Measurements from ENCODE around the gene C2orf68.
"Not testable (repeated sequence)": the region's sequence is repeated elsewhere in the genome, so short reads cannot be mapped to it uniquely, and the experiment has no call there.

The C2orf68 gene

DNA sequence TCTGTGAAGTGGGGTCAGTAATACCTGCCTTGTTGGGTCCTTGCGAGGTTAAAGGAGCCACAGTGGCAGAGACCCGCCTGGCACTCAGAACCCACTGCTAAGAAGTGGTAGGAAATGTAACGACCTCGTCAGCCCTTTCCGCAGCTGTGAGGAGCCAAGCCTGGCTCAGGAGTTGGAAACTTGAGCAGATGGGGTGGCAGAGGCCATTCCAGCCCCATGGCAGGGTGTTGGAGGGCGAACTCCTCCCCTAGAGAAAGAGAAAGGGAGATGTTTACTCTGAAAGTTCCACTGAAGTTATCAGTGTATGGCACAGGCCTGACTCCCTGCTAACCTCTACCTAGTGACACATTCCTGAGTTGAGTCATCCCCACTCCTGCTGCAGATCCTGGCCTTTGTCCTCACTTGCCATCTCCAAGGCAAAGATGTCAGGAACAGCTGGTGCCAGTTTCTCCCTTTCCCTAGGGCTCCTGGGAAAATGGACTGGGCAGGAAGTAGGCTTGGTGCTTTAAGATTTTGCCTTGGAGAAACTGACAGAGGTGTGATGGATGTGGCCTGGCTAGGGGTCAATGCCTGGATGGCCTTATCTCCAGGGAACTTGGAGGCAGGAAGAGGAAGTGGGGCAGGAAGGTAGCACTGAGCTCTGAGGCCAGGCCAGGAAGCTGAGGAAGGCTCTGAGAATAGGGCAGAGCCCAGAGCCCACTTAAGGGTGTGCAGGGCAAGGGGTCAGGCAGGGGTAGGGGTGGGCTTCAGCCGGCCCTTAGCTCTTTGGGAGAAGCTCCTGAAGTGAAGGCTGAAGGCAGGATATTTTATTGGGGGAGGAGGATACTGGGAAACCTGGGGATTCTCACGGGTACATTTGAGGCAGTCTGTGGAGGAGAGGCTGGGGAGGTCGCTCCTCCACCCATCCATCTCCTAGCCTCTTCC lies 26.7 kb downstream of the C2orf68 start:
- intact Hi-C loops (cut with DNase I), result no loop called here
- DNase-seq, result peak in 1 of 10 donors; percentile 19

DNA sequence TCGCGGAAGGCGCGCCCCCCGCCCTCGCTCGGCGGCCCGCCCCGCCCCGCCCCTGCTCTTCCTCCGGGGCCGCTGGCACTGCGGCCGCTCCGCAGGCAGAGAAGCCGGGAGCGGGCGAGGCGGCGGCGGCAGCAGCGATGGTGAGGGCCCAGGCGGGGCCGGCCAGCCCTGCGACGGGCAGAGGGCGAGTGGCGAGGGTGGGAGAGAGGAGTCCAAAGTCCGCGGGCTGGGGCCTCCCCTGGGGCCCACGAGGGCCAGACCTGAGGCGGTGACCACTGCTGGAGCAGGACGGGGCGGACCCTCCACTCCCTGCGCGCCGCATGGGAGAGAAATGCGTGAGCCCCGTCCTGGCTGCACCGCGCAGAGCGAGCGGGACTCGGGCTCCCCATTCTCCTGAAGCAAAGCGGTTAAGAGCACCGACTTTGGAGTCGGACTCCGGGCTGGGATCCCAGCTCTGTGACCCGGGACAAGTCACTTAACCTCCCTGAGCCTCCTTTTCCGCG lies 27.5 kb downstream of the C2orf68 start, which contains the start of gene VAMP5:
TSS of gene VAMP5 (plus strand) at position 78 of the 503 bp plus-strand sequence. CDS start at position 138, 60 bp downstream.
- intact Hi-C loops (cut with DNase I), result no loop called here
- peak in 3 of 10 donors; percentile 31 to 81 (median 75) for DNase-seq

DNA sequence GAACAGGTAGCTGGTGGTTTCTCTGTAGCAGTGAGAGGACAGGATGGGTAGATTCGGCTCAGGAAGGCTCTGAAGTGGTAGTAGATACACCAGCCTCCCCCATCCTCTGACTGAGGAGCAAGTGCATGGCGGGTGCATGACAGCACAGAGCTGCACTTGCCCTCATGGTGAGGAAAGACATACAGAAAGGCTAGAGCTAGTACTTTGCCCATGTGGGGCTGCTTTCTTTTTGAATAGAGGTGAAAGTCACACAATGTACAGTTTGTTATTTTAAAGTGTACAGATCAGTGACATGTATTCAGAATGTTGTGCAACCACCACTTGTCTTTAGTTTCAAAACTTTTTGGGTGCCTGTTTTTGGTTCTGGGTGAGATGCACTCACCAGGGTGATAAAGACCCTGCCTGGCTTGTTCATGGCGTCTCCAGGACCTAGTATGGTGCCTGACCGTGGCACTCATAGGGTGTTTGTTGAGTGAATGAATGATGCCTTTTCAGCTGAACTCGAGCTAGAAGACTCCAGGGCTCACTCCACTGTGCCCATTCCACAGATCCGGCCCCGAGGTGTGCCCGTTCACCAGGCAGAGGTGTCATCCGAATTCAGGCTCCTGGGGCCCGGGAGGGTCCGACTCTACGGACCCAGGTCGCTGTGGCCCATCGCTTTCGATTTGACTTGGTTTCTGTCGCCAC lies 28.1 kb downstream of the C2orf68 start:
- intact Hi-C loops (cut with DNase I), result no loop called here
- peak in 1 of 10 donors; percentile 3 for DNase-seq

DNA sequence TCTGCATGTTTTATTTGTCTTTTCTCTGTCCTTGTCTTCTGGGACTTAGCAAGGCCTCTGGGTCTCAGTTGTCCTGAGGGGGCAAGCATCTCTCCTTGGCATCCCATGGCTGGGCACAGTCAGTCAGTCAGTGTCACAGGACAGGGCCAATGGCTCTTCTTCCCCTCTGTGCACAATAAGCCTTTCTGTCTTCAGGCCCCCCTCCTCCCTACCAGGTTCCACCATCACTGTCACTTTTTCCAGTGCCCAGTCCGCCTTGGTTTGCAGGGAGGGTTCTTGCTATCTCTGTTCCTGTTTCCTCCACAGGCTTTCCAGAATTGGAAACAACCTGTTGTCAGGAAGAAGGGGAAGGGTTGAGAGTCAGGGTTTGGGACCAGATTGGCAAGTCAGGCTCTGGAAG lies 29.4 kb downstream of the C2orf68 start:
- intact Hi-C loops (cut with DNase I), result no loop called here
- DNase-seq, result peak in 1 of 10 donors; percentile 16

DNA sequence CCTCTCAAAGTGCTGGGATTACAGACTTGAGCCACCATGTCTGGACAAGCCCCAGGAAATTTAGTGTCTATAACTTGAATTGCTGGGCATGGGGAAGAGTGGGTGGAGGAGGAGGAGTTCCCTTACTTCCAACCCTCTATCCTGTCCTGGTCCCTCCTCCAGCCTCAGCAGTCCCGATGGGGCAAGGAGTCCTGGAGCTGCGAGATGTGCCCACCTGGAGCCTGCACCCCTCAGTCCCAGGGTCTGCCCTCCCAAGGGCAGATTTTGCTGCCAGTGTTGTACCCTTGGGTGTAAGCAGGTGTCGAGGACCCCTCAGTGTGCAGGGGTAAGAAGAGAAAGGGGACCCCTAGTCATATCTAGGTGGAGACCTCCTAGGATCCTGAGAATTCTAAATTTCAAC lies 31.7 kb downstream of the C2orf68 start:
- DNase-seq, result peak in 1 of 10 donors; percentile 62
- intact Hi-C loops (cut with DNase I), result no loop called here

DNA sequence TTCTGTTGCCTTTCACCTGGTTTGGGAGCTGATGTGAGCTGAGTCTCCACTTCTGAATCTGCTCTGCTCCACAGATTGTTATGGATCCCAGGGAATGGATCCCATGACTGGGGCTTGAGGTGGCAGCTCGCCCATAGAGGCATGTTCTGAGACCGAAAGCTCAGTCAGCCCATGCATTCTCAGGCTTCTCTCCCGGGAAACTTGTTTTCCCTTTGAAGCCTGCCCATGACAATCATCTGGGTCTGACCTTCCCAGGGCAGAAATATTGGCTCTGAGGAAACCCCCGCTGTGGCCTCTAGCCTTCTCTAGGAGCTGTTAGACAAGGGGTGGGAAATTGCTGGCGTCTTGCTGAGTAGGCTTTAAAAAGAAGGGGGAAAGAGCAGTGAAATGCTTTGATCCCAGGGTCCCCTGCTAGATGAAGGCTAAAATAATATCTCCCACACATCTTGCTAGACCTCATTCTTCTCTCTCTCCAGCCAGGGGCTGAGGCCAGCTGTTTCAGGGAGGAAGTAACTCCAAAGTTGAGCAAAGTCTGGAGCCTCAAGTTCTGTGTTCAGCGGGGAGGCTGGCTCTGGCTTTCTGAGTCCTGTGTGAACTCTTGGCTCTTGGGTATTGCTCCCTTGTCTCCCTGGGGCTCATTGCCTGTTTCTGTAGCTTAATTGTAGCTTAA lies 32.5 kb downstream of the C2orf68 start:
- DNase-seq, result peak in 1 of 10 donors; percentile 44

DNA sequence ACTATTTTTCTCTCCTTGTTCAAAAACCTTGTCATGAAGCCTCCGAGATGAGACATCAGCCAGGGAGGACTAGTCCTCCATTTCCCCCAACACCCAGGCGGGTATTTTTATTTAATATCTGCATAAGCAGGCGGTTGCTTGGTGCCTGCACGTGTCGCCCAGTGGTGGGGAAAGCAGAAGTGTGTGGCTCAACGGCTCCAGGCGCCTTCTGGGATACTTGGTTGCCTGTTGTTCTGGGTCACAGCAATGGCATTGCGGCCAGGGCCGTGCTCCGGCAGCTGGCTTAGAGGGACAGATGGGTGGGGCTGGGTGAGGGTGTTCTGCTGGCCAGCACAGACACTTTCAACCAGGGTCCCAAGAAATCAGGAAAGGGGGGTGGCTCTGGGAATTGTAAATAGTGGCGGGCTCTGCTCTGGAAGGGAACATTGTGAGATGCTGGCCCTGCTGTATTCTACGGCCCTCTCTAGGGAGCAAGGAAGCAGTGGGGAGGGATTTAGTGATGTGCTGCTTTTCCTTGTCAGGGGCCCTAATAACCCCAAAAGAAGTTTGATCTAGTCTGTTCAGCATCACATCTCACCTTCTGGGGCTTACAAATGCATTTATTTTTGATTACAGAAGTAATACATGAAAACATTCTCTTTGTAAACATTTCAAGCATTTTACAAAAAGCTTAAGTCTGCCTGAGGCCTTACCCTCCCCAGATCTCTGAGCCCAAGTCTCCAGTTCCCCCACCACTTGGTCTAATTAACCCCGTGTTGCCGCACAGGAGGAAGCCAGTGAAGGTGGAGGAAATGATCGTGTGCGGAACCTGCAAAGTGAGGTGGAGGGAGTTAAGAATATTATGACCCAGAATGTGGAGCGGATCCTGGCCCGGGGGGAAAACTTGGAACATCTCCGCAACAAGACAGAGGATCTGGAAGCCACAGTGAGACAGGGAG lies 33.4 kb downstream of the C2orf68 start:
- intact Hi-C loops (cut with DNase I), result no loop called here
- peak in 1 of 10 donors; percentile 63 for DNase-seq

More for the DNA sequence above, 32.5 kb downstream of the C2orf68 start:
- intact Hi-C loops (cut with DNase I), result no loop called here

DNA sequence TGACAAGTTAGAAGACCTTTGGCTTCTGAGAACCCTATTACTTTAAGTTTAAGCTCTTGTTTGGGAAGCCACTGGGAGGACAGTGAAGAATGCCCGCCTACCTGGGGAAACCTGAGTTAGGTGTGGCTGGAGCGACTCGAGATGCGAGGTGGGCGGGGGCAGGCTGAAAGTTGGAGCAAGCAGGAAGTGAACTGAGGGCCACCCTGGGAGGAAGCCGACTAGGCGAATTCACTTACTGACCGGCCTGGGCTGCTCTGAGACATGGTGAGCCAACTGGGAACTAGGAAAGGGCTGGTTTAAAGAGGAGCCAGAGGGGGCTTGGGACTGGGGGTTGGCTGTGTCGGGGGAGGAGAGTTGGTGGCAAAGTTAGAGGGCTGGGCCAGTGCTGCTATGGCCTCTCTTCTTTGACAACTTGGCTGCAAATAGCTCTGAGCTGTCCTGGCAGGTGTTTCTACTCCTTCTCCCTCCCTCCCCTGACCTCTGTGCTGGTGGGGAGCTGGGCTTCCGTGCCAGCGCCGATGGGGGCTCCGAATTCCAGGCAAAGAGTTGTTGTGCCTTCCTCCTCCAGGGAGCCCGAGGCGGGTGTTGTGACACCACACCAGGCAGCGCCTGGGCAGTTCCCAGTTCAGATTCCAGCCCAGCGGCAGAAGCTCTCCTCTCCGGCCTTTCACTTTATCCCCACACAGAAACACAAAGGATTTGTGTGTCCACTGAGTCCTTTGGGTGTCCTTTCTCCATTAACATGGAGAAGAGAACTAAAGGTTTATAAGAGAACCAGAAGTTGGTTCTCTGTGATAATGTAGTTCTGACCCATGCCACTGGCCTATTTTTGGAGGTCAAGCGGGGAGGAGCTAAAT lies 34.3 kb downstream of the C2orf68 start, which contains the start of gene VAMP8:
TSS of gene VAMP8 (plus strand) at position 201 of the 857 bp plus-strand sequence. CDS start at position 262, 61 bp downstream.
- intact Hi-C loops (cut with DNase I), result no loop called here
- peak in 1 of 10 donors; percentile 74 for DNase-seq

DNA sequence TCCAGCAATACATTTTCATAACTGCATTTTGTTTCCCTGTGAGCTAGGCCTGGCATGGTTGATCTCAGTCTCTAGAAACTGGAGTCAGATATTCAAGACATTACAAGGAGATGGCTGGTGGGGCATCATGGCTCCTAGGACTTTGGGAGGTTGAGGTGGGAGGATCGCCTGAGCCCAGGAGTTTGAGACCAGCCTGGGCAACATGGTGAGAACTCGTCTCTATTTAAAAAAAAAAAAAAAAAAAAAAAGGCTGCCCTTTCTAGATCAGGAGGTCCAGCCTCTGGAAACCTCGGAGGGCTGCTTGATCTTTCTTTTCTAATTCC lies 34.8 kb downstream of the C2orf68 start:
- intact Hi-C loops (cut with DNase I), result no loop called here
- DNase-seq, result peak in 1 of 10 donors; percentile 5

DNA sequence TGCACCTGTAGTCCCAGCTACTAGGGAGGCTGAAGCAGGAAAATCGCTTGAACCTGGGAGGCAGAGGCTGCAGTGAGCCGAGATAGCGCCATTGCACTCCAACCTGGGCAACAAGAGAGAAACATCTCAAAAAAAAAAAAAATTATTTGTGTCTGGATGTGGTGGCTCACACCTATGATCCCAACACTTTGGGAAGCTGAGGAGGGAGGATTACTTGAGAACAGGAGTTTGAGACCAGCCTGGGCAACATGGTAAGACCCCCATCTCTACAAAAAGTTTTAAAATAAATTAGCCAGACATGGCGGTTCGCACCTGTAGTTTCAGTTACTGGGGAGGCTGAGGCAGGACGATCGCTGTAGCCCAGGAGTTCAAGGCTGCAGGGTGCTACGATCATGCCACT lies 36.1 kb downstream of the C2orf68 start:
- intact Hi-C loops (cut with DNase I), result no loop called here
- peak in 1 of 10 donors; percentile 5 for DNase-seq

DNA sequence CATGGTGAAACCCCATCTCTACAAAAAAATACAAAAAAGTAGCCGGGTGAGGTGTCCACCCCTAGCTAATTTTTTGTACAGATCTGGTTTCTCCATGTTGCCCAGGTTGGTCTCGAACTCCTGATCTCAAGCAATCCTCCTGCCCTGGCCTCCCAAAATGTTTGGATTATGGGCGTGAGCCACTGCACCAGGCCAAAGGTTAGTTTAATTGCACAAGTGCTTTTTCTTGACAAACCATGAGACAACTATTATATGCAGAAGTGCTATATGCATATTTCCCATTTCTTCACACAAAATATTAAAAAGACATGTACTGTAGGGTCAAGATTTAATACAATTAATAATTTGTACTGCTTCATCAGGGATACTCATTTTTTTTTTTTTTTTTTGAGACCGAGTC lies 45.6 kb downstream of the C2orf68 start:
- no peak for DNase-seq
- intact Hi-C loops (cut with DNase I), result no loop called here

DNA sequence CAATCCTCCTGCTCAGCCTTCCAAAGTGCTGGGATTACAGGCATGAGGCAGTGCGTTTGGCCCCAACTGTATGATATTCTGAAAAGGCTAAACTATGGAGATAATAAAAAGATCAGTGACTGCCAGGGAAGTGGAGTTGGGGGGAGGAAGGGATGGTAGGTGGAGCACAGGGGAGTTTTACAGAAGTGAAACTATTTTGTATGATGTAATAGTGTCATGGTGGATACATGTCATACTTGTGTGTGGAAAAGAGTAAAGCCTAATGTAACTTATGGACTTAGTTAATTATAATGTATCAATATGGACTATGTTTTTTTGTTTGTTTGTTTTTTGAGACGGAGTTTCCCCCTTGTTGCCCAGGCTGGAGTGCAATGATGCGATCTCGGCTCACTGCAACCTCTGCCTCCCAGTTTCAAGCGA lies 47.7 kb downstream of the C2orf68 start:
- DNase-seq, result no peak
- intact Hi-C loops (cut with DNase I), result no loop called here

DNA sequence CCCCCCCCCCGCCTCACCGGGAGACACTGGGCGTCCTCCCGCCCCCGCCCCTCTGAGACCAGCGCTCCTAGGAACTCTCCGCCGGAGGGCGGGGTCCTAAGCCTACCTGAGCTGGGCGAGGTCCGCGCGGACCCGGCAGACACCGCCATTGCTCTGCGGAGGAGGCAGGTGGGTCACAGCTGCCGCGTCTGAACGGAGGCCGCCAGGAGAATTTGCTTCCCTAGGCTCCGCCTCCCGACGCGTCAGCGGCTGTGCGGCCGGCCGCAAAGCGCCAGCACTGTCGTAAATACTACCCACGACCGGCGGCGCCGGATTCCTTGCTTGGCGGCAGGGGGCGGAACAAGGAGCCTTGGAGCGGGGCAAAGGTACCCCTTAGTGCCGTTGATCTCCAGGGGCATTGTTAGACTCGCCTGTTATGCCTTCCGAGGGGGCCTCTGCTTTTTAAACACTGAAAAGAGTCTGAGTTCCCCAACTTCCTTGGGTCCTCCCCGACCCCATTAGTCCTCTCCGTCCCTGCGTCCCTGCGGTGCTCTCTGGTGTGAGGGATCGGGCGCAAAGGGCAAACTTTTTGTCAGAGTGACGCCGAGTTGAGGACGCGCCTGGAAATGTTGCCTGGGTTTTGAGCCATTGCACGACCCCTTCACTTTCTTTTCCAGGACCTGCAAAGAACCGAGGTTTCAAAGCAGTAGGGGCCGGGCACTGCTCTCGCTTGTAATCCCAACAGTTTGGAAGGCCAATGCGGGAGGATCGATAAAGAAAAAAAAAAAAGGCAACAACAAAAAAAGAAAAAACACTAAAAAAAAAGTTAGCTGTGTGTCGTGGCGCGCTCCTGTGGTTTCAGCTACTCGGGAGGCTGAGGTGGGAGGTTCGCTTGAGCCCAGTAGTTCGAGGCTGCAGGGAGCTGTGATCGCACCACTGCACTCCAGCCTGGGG lies 50.3 kb downstream of the C2orf68 start, which contains the start of gene GGCX:
TSS of gene GGCX (minus strand) at position 214 of the 933 bp plus-strand sequence. CDS start at position 149, 65 bp downstream.
- DNase-seq, result peak; percentile 93 to 98 (median 95)
- intact Hi-C loops (cut with DNase I), result loop anchor here (2.0 kb wide), 1 partner anchor 33 kb away; the partner anchor contains the start of gene RNF181

DNA sequence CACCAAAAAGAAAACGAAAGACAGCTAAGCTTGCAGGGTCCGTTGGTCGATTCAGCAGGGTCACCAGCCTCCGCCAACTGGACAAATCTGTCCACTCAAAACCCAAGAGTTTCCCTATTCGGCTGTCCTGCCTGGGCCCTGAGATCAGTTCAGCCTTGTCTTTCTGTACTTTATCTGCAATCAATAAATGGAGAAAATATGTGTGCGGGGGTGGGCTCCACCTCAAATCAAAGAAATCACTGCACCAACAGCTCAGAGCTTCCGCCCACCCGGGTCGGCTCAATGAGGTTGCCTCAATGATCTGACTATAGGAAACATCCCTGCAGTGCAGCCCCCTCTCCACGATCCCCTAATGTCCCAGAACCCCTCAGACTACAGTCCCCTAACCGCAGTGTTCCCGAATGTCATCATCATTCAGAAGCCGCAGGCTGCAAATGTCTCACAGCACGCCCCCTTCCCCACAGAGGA lies 51.0 kb downstream of the C2orf68 start:
- no peak for DNase-seq
- intact Hi-C loops (cut with DNase I), result loop anchor here (2.0 kb wide), 1 partner anchor 34 kb away; the partner anchor contains the start of gene RNF181

DNA sequence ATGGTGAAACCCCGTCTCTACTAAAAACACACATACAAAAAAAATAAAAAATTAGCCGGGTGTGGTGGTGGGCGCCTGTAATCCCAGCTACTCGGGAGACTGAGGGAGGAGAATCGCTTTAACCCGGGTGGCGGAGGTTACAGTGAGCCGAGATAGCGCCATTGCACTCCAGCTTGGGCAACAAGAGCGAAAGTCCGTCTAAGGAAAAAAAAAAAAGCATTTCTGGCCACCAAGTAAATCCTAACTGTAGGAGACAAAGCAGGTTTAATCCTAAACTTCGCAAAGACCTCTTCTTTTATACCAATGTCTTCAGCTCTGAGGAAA lies 51.5 kb downstream of the C2orf68 start:
- intact Hi-C loops (cut with DNase I), result loop anchor here (2.0 kb wide), 1 partner anchor 34 kb away; the partner anchor contains the start of gene RNF181
- not testable (repeated sequence) for DNase-seq

DNA sequence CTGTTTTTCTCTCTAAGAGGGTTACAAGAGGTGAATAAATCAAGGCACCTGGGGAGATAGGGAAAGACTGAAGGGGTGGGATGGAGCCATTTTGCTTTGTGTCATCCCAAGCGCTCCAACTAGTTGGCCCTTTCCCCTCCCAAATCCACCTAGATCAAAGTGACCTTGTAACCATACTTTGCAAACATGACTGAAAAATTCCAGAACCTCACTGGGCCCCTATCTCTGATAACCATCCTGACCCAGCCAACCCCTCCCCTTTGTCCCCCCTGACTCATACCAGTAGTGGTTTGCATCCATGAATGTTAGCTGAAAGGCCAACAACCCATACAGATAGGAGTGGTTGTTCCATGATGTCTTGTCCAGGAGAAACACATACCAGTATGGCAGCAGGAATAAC lies 53.7 kb downstream of the C2orf68 start:
- no peak for DNase-seq
- intact Hi-C loops (cut with DNase I), result no loop called here

DNA sequence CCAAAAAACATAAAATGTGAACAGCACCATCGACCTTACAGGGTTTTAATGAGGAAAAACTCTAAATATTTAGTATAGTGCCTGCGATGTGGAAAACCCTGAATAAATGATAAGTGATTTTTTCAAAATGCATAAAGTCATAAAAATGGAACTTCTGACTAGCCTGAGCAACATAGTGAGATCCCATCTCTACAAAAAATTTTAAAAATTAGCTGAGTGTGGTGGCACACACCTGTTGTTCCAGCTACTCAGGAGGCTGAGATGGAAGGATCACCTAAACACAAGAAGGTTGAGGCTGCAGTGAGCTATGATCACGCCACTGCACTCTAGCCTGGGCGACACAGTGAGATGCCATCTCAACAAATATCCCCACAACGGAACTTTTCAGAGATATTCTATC lies 54.7 kb downstream of the C2orf68 start:
- intact Hi-C loops (cut with DNase I), result no loop called here
- DNase-seq, result no peak
